Progenitor cell of endocrine pancreas (in vitro differentiated cells): ENCODE results near the gene TMEM200C. TPM values are rescaled to one million over a fixed set of nuclear protein-coding genes. Genes with fewer than 3 reads are reported as not detected.

Source experiments
- DNase-seq: peaks from one replicate; pipeline ENCODE4 v3.0.0; 2021; ENCODE audit warnings: low spot score; ENCODE audit not compliant: unreplicated experiment
- H3K27ac Mint-ChIP-seq: 2 replicates; pipeline ENCODE4 v1.8.0; 2021; ENCODE audit warnings: mild to moderate bottlenecking, moderate library complexity, mixed read lengths
- H3K27me3 Mint-ChIP-seq: 2 replicates; pipeline ENCODE4 v1.8.0; 2021; ENCODE audit warnings: mixed read lengths
- H3K36me3 Mint-ChIP-seq: 2 replicates; pipeline ENCODE4 v1.8.0; 2022; ENCODE audit warnings: mixed read lengths; ENCODE audit not compliant: insufficient read depth
- H3K4me1 Mint-ChIP-seq: 2 replicates; pipeline ENCODE4 v1.8.0; 2021; ENCODE audit warnings: low read depth, mixed read lengths
- H3K4me3 Mint-ChIP-seq: 2 replicates; pipeline ENCODE4 v1.8.0; 2021; ENCODE audit warnings: low read depth, mild to moderate bottlenecking, moderate library complexity, mixed read lengths
- H3K9me3 Mint-ChIP-seq: 2 replicates; pipeline ENCODE4 v1.8.0; 2021; ENCODE audit warnings: low read depth, mixed read lengths
- total RNA-seq: library from RNA; stranded (reverse); gene quantifications from 2 replicates; pipeline ENCODE4 v1.2.1, GENCODE V29; 2021
- TF ChIP-seq, protein P1 (sequence below): fragments of 200-600 bp; sonication (generic); IDR thresholded peaks from one replicate; pipeline ENCODE4 v1.5.0; 2021; ENCODE audit warnings: antibody characterized with exemption, mild to moderate bottlenecking; ENCODE audit not compliant: unreplicated experiment

Gene TMEM200C
- total RNA-seq, 1 donor from 2014 or later: 9.3 TPM

DNA sequence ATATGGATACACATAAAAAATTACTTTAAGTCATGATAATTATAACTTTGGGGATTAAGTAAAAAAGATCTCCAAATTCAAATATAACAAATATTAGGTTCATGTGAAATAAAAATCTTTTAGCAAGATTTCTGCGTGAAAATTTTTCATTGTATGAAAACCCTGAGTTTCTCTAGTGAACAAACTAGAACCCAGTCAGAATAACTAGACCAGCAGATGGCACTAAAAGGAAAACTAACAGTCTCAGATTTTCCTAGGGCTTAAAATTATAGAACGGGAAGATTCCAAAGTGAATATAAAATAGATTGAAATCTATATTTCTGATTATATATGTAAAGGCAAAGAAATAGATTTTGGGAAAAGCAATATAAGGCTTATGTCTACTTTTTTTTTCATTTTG is 43.3 kb downstream of the TMEM200C start:
- H3K36me3 Mint-ChIP-seq: no peaks in the 10 kb centered on the region
- TF ChIP-seq, protein P1, sequence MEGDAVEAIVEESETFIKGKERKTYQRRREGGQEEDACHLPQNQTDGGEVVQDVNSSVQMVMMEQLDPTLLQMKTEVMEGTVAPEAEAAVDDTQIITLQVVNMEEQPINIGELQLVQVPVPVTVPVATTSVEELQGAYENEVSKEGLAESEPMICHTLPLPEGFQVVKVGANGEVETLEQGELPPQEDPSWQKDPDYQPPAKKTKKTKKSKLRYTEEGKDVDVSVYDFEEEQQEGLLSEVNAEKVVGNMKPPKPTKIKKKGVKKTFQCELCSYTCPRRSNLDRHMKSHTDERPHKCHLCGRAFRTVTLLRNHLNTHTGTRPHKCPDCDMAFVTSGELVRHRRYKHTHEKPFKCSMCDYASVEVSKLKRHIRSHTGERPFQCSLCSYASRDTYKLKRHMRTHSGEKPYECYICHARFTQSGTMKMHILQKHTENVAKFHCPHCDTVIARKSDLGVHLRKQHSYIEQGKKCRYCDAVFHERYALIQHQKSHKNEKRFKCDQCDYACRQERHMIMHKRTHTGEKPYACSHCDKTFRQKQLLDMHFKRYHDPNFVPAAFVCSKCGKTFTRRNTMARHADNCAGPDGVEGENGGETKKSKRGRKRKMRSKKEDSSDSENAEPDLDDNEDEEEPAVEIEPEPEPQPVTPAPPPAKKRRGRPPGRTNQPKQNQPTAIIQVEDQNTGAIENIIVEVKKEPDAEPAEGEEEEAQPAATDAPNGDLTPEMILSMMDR: peak; percentile 42
- no peaks in the 10 kb centered on the region for H3K9me3 Mint-ChIP-seq

DNA sequence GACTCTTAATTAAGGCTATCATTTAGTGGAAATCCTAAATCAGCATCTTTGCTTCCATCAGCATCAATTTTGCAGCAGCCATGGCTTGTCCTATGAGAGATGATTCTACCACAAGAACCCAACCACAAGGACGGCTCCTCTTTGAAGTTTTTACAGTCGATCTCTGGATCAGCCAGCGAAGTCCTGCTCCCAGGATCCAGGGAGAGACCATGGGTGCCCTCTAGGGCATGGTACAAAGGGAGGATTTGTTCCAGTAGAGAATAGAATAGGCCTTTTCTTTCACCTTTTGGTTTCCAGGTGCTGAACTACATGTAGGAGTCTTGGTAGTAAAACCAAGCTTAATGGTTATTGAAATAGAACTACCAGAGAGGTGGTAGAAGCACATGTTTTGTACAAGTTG is 52.7 kb downstream of the TMEM200C start:
- no peak overlapping the region for H3K4me3 Mint-ChIP-seq
- H3K27me3 Mint-ChIP-seq: no peaks in the 10 kb centered on the region
- no peaks in the 10 kb centered on the region for H3K4me1 Mint-ChIP-seq
- TF ChIP-seq, protein P1: no peak
- no peak for DNase-seq
- H3K36me3 Mint-ChIP-seq: no peaks in the 10 kb centered on the region
- no peak overlapping the region for H3K27ac Mint-ChIP-seq
- peaks cover 6% of the 10 kb centered on the region for H3K9me3 Mint-ChIP-seq

More for the DNA sequence above, 43.3 kb downstream of the TMEM200C start:
- Mint-ChIP-seq H3K4me3 (no peak overlapping the region), H3K27me3 (no peaks in the 10 kb centered on the region), H3K27ac (no peak overlapping the region), H3K4me1 (no peaks in the 10 kb centered on the region)
- no peak for DNase-seq

- H3K27ac Mint-ChIP-seq: no peak overlapping the region
- TF ChIP-seq, protein P1: no peak
- no peak overlapping the region for H3K4me3 Mint-ChIP-seq
- no peaks in the 10 kb centered on the region for H3K4me1 Mint-ChIP-seq
- no peak for DNase-seq
- no peaks in the 10 kb centered on the region for H3K36me3 Mint-ChIP-seq
- H3K27me3 Mint-ChIP-seq: no peaks in the 10 kb centered on the region
- H3K9me3 Mint-ChIP-seq: peaks cover 6% of the 10 kb centered on the region
These were observed 53.8 kb downstream of the TMEM200C start for GRCh38 chr18:5841518-5841917.

DNA sequence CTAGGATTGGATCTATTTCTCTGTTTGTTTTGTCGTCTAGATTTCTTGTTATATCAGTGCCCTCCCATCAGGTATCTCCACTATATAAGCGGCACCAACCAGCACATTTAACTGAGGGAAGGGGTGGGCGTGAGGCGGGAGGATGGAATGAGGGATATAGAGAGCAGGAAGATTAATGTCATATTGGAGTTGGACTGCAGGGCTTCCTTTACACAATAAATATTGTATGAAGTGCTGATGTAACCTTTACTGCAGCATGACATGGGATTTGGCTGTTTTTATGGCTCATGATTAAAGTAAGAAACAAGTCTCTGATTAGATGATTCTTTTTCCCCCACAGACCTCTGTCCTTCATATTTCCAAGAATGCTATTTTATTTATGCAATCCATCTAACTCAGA is 54.8 kb downstream of the TMEM200C start:
- H3K27ac Mint-ChIP-seq: no peak overlapping the region

GRCh38 chr18:5840025-5840424 is 55.3 kb downstream of the TMEM200C start:
- no peak overlapping the region for H3K27ac Mint-ChIP-seq
- H3K36me3 Mint-ChIP-seq: no peaks in the 10 kb centered on the region
- no peak overlapping the region for H3K4me3 Mint-ChIP-seq
- no peaks in the 10 kb centered on the region for H3K27me3 Mint-ChIP-seq
- no peak for DNase-seq
- TF ChIP-seq, protein P1: no peak
- peaks cover 3% of the 10 kb centered on the region for H3K4me1 Mint-ChIP-seq
- peaks cover 3% of the 10 kb centered on the region for H3K9me3 Mint-ChIP-seq

More for the DNA sequence above, 54.8 kb downstream of the TMEM200C start:
- H3K27me3 Mint-ChIP-seq: no peaks in the 10 kb centered on the region
- TF ChIP-seq, protein P1: no peak
- DNase-seq: no peak
- H3K4me3 Mint-ChIP-seq: no peak overlapping the region
- peaks cover 5% of the 10 kb centered on the region for H3K9me3 Mint-ChIP-seq
- peaks cover 3% of the 10 kb centered on the region for H3K4me1 Mint-ChIP-seq
- H3K36me3 Mint-ChIP-seq: no peaks in the 10 kb centered on the region
